ENCODE results near the gene JAKMIP1.
"Not testable (repeated sequence)": the region's sequence is repeated elsewhere in the genome, so short reads cannot be mapped to it uniquely, and the experiment has no call there.

Gene JAKMIP1

DNA sequence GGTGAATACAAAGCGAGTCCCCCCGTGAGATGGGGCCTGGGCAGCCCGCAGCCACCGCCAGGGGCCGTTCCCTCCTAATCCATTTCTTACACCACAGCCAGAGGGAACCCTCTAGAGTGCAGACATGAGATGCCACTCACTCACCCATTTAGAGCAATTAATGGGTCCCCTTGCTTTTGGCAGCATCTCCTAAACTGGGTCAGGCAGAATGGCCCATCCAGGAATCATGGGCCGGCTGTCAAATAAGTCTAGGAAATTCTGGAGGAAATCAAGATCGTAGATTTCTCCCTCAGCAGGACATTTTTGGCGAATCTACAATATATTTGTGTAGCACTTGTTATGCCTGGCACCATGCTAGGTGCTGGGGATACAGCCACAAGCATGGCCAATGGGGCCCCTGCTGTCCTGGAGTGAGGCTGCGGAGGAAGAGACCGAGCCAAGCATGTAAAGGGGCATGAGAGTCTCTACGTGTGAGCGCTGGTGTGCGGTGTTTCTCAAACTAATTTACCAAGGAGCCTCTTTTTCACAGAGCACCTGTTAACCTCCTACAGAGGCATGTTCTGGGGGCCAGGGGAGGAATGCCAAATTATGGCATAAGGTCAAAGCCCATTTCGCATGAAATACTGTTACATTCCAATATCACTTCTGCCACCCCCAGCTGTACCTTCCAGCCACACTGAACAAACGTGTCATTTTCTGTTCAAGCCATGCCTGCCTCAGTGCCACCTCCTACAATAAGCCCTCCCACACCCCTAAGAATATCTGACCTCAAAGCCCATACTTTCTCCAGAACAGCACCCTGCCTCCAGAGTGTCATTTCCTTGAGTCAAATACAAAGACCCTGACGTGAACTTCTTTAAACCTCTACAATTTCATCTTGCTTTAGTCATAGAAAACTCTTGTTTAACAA lies 28.1 kb upstream of the JAKMIP1 start:
- DNase-seq = no peak

DNA sequence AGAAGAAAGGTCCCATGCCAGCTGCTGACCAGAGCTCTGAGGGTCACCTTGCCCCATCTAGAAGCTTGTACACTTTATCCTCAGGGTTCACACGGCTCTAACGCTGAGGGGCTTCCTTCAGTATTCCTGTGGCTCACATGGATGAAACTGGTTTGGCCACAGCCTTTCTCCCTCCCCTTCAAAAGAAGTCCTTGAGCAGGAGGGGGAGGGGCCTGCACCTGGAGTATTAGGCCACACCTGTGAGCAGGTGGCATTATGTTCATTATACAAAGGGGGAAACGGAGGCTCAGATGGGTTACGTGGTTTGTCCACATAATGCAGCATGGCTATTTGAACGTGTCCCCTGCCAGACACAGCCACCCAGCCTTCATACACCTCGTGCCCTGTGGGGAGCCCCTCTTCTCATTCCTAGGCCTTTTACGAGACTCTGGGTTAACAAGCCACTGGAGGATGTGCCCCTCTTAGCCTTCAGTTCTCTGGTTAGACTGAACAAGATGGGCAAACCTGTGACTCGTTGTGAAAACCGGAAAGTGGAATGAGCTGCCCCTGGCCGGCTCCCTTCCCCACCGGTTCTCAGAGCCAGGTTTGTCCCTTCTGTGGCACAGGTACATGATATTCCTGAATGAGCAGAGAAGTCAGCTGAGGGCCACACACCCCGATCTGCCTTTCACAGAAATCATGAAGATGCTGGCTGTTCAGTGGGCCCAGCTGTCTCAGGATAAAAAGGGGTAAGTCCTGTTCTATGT lies 27.2 kb upstream of the JAKMIP1 start:
- DNase-seq = no peak

DNA sequence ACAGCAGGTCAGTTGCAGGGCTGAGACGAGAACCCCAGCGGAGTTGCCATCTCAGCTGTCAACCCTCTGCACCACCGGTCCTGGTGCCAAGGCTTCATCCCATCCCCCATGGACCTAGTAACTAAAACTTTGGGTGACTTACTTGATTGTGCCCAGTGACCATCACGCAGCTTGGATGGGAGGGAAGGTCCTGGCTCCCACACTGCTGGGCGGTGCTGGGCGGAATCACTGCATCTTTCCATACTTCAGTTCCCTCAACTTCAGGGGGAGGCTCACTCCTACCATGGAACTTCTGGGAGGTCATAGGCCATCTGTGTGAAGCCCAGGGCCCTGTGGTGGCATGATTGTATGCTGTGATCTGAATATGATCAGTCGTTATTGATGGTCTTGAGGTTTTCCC lies 26.2 kb upstream of the JAKMIP1 start:
- DNase-seq = no peak

DNA sequence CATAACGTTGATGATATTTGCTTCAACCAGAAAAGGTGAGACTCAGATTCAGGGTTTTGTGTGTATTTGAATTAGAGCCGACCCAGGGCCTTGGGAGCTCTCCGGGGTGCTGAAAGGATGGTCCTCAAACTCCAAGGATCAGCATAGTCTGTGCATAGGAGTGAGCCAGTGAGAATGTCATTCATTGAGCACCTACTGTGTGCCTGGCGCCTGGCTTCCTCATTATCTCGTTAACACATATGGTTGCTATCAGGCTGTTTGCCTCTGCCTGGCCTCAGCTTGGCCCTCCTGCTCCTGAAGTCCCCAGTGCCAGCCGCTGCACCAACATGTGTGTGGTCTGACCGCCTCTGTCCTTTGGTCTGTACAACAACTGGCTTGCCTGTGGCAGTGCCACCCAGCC lies 25.1 kb upstream of the JAKMIP1 start:
- DNase-seq = no peak

DNA sequence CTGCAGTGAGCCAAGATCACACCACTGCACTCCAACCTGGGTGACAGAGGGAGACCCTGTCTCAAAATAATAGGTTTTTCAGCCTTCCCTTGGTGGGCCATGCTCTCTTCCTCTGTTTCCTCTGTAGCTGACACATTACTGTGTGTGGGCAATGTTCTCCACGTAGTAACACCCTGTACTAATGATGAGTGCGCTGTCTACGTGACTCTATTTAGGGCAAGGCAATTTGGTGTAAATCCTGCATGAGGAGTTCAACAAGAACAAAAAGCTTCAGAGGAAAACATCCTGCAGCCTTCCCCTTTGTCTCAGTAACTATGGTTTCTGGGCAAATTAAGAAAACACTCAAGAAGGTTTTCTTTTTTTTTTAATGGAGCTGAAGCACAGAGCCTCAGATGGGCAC lies 24.4 kb upstream of the JAKMIP1 start:
- DNase-seq = no peak

DNA sequence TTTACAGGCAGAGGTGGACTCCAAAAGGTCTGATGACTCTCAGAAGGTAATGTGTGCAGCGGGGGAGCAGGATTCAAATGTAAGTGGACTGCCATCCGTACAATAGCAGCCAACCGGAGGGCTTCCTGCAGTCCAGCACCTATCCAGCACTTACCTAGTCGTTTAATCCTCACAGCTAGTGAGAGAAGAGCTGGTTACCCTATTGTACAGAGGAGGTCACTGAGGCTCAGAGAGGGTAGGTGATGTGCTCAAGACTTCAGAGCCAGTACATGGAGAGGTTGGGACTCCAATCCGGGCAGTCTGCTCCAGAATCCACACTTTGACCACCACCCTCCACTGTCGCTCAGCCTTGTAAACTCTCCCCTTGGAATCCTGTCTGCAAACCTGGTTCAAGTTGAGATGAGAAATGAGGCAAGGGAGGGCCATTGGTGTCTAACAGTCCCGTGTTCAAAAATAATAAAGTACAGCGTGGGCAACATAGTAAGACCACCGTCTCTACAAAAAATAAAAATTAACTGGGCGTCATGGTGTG lies 22.5 kb upstream of the JAKMIP1 start:
- no peak for DNase-seq

DNA sequence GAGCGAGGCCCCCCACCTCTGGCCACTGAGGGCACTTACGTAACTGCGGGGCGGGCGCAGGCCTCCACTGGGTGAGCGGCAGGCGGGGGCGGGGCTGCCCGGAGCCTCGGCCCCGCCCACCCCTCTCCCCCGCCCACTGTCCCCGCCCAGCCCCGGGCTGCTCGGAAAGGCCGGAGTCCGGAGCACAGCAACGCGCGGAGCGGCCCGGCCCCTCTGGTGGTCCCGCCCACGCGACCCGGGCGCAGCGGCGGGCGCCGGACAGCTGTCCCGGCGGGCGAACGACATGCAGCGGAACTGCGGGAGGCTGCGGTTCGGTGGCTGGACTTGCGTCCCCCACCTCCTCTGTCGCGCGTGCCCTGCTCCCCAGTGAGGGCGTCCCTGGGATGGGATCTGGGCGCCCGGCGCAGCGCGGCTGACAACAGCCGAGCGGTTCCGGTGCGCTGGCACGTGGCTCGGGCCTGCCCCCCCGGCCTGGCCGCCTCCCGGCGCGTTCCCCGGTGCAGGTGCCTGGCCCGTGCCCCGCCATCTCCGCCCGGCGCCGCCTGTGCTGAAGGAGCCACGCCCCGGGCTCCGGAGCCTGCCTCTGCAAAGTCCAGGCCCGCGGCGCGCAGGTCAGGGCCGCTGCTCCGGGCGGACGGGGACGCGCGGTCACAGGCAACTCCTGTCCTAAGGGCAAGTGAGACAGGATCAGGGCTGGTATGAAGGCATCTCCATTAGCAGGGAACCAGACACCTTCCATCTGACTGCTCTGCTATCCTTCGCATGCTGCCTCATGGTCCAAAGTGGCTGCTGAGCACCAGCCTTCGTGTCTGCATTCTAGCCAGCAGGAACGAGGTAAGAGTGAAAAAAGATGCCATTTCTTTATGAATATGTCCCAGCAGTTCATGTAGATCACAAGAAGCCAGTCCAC lies 21.8 kb upstream of the JAKMIP1 start:
- DNase-seq = no peak

DNA sequence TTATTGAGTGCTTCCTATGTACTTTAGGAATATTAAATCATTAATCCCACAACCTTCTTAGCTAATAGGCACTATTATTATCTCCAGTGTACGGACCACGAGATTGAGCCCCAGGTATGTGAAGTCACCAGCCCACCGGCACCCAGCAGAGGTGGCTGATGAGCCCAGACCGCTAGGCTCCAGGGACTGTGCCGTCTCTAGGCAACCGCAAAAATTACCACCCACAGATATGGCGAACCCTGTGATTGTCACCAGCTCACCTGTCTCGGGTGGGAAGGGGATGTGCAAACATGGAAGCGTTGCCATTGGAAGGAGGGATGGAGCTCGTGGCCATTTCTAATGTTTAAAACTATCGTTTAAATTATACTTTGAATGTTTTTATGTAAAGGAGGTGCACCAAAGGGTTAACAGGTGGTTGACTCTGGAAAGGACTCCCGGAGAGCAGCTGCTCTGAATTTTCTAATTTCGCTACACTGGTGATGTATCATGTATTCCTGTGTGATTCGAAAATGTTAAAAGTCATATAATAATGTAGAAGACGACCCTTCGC lies 21.0 kb upstream of the JAKMIP1 start:
- no peak for DNase-seq

DNA sequence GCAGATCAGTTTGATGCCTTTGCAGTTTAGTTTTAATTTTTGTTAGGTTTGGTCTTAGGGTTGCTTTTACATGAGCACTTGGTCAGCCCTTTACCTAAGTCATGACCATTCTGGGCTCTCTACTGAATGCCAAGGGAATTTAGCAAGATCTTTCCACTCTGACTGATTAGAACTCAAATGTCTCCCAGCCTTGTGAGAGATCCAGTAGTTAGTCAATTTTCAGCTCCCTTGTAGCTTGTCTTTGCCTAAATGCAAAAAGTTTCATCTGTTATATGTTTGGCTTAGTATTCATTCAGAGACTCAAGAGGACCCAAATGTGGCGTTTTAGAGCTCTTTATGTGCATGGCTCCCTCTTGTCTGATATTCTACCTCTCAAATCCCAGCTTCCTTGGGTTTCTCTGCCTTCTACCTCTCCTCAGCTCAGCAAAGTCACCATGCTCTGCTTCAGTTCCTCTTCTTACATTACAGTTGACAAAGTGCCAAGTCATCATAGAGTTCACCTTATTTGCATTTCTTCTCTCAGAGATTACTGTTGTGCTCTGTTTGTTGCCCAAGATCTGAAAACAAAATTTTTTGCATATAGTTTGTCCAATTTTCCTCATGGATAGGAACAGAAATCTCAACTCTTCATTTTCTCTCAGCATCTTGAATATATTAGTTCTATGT lies 17.5 kb upstream of the JAKMIP1 start:
- no peak for DNase-seq

DNA sequence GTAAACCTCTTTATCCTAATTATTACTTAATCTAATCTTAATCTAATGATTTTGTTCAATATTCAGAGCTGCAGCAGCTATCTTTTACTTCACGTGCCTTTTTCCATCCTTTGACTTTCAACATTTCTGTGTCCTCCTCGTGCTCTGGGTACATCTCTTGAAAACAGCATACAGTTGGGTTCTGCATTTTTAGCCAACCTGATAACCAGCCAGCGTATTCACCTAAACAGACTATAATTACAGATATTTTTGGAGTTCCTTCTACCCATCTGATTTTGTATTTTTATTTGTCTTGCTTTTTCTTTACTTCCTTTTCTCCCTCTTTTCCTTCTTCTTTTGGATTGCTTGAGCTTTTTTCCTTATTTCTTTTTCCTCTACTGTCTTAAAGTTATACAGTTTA lies 16.2 kb upstream of the JAKMIP1 start:
- no peak for DNase-seq

DNA sequence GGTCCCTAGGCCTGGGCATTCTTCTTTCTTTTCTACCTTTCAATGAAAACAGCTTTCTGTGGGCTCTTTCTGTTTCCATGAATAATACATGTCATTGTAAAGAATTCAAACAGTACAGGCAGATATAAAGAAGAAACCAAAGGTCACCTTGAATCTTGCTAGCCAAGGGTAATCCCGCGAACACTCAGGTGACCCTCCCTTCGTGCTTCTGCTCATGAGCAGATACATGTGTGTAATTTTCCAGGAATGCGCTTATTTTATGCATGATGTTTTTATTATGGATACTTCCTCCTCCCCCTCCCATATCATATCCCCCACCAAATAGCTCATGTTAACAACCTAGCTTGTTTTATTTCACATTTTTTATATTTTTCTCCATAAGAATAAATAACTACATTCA lies 9.6 kb upstream of the JAKMIP1 start:
- DNase-seq = no peak

DNA sequence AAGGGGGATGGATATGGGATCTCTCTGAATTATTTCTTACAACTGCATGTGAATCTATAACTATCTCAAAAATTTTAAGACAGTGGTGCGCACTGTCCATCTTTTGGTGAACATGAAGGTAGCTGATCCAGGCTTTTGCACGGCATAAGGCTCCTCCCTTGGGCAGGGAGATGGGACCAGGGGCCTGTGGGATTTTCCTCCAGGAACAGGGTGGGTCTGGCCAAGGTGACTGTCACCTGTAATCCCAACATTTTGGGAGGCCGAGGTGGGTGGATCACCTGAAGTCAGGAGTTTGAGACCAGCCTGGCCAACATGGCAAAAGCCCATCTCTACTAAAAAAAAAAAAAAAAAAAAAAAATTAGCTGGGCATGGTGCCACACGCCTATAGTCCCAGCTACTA lies 8.9 kb upstream of the JAKMIP1 start:
- DNase-seq = not testable (repeated sequence)

DNA sequence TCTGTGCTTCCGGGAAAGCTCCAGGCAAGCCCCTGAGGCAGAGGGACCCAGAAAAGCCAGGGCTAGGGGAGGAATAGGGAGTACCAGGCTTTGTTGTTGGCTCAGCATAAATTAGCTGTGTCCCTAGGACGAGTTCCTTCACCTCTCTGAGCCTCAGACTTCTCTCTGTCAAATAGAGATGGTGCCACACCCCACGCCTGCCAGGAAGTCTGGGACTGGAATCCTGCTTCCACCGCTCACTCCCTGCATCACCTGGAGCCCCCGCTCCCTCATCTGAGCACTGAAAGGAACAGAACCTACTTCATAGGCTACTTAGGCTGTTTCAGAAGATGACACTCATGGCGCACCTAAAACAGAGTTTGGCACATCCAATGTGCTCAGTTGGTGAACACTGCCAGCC lies 8.1 kb upstream of the JAKMIP1 start:
- DNase-seq = no peak

DNA sequence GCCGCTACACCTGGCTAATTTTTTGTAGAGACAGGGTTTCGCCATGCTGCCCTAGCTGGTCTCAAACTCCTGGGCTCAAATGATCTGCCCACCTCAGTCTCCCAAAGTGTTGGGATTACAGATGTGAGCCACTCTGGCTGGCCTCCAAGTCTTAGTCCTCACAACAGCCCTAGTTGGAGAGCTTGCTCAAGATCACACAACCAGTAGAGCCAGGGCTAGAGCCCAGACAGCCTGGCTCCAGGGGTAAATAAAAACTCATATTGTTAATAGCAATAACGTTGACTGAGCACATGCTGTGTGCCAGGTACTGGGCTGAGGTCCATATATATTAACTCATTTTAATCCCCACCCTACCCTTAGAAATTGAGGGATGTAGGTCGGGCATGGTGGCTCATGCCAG lies 7.3 kb upstream of the JAKMIP1 start:
- no peak for DNase-seq

DNA sequence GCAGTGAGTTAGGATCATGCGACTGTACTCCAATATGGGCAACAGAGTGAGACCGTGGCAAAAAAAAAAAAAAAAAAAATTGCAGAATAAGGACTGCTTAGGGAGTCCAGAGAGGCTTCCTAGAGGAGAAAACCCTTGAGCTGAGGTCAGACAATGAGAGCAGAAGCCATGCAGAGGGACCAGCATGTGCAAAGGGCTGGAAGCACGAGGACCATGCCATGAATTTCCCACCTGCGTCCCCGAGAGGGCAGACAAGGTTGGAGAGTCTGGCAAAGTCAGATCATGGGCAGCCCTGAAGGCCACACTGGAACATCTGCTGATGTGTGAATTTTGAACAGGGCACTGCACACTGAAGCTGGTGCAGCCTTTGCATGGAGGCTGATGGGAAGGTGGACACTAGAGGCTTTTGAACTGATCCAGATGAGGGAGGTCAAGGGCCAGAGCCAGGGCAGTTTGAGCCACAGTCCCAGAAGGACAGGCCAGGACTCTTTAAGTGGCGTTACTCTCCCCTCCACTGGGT lies 6.5 kb upstream of the JAKMIP1 start:
- DNase-seq = no peak

DNA sequence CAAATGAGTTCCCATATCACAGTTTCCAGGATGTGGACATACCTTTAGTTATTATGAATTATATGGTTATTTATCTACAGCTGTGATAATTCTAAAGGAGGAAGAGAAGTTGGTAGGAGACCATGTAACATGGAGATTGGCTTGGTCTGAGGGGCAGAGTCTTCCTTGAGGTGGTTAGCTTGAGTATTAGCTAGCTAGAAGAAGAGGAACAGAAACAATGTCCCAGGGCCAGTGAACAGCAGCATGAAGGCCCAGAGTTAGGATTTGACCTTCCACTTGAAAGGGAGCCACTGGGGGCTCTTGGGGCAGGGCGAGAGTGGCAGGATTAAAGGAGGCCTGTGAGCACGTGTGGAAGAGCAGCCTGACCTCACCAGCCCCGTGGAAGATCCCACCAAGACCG lies 5.6 kb upstream of the JAKMIP1 start:
- no peak for DNase-seq

DNA sequence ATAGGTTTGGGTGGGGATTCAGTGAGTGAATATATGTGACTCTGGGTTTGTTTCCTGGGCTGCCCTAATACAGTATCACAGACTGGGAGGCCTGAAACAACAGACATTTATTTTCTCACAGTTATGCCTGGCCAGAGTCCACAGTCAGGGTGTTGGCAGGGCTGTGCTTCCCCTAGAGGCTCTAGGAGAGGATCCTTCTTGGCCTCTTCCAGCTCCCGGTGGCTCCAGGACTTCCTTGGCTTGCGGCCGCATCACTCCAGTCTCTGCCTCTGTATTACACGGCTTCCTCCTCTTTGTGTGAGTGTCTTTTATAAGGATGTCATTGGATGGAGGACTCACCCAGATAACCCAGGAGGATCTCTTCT lies 5.2 kb upstream of the JAKMIP1 start:
- DNase-seq = no peak

DNA sequence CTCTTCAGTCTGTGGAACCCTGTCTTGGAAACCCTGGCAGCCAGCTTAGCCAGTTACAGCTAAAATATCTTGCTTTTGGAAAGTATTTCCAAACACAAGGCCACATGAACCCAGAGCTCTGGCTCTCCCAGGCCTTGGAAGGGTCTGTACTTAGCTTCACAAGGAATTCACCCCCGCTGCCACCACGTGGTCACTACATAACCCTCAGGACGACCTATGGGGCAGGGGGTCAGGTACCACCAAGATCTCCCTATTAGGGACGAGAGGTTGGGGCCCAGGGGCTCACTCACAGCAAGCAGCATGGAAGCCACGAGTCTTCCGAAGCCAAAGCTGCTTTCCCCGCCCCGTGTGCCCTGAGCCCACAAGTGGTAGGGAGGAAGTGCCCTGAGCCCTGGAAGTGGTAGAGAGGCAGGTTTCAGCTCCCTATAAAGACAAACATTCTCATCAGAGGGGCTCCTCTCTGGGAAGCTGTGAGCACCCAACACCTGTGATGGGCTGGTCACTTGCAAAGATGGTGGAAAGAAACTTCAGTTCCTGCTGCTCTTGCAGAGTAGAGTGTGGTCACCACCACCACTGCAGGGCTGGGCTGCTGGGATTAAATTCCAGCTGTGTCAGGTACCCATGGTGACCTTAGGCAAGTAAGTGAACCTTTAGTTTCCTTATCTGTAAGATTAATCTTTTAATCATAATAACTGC lies 4.7 kb upstream of the JAKMIP1 start:
- DNase-seq = no peak

DNA sequence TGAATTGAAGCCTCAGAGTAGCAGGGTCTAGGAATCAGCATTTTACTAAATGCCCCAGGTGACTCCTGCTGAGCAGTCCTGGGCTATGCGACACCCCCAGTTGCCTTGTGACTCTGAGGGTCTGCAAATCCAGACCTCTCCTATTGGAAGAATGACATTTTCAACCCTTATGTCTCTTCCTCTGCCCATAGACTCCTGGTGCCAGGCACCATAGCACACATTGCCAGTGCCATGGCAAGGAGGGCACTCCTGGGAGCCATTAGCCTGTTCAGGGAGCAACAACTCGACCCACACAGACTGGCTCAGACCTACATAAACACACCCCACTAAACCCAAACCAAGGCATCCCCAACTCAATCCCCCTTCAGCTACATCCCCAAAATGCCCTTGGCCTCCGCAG lies 3.7 kb upstream of the JAKMIP1 start:
- no peak for DNase-seq

DNA sequence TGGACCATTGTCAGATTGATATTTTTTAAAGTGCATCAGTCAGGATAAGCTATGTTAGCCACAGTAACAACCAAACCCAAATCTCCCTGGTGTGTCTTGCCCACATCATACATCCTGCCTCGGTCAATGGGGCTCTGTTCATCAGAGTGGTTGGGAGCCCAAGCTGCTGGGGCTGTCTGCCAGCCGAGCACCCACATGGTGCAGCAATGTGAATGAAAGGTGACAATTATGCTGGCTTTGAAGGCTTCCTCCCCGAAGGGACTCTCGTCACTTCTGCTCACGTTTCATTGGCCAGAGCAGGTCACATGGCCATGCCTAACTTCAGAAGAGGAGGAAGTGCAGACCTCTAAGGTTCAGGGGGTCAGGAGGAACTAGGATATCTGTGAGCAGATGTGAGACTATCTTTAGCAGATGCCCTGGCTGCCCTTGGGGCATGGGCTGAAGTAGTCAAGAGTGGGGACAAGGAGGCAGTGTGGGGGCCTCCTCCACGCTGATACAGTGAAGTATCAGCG lies 1.3 kb upstream of the JAKMIP1 start:
- no peak for DNase-seq

DNA sequence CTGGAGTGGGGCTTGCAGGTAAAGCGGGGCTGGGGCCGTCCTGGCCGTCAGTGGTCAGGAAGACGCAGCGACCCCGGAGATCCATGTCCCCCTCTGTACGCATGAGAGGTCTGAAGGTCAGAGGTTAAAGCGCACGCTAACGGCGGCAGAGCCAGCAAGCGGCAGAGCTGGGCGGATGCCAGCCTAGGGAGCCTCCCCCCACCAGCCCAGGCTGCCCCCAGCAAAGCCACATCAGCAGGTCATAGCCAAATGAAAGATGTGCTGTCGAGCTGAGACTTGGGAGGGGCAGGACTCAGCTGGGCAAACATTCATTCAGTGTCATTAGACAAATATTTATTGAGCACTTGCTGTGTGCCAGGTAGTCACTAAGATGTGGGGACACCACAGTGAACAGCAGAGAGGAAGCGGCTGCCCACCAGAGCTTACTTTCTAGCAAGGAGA lies 593 bp upstream of the JAKMIP1 start:
- DNase-seq = no peak

All from stimulated activated naive CD4-positive, alpha-beta T cell (primary cell).